Stimulated activated memory B cell treated with anti-CD40 and anti-IgM and Interleukin-4, amounts not matched to agents 10 μg/mL and 1 μg/mL and 100 μg/mL, for 72 hours (primary cell): ENCODE results near the gene KIAA0408.
"Not testable (repeated sequence)": the region's sequence is repeated elsewhere in the genome, so short reads cannot be mapped to it uniquely, and the experiment has no call there.

ENCODE experiments used
- ATAC-seq: fragments of 150-1000 bp; cut with Tn5 transposase; 2 replicates; pipeline ENCODE4 v1.10.0; 2021
- H3K27ac Mint-ChIP-seq: one replicate; pipeline ENCODE4 v1.8.0; 2022; ENCODE audit warnings: mild to moderate bottlenecking, mixed read lengths
- H3K27me3 Mint-ChIP-seq: one replicate; pipeline ENCODE4 v1.8.0; 2022; ENCODE audit warnings: mixed read lengths
- H3K36me3 Mint-ChIP-seq: one replicate; pipeline ENCODE4 v1.8.0; 2022; ENCODE audit warnings: mixed read lengths
- H3K4me1 Mint-ChIP-seq: one replicate; pipeline ENCODE4 v1.8.0; 2022; ENCODE audit warnings: mixed read lengths
- H3K4me3 Mint-ChIP-seq: one replicate; pipeline ENCODE4 v1.8.0; 2022; ENCODE audit warnings: mild to moderate bottlenecking, moderate library complexity, mixed read lengths
- H3K9me3 Mint-ChIP-seq: one replicate; pipeline ENCODE4 v1.8.0; 2022; ENCODE audit warnings: mixed read lengths

Gene KIAA0408

DNA sequence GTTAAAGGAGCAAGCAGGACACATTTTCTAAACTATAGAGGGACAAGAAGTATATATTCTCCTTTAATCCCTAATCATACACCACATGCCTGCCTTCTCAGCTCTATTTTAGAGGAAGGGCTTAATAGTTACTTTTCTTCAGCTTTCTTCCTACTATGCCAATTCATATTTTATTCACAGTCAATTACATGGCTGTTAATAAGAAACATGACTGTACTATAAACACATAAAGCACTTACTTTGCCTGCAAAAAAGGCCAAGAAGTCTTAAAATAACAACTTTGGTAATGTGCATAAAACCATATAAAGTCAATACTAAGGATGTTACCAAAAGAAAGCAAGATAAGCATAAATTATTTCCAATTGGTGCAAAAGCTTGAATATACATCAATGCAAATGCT lies 6.4 kb downstream of the KIAA0408 start:
- Mint-ChIP-seq H3K36me3 (peaks cover 11% of the 10 kb centered on the region), H3K4me1 (no peaks in the 10 kb centered on the region), H3K27me3 (no peaks in the 10 kb centered on the region), H3K27ac (no peak overlapping the region), H3K4me3 (no peak overlapping the region), H3K9me3 (no peaks in the 10 kb centered on the region)
- no peak for ATAC-seq

GRCh38 chr6:127451388-127451787 lies 7.8 kb downstream of the KIAA0408 start:
- Mint-ChIP-seq H3K36me3 (peaks cover 20% of the 10 kb centered on the region), H3K27ac (no peak overlapping the region), H3K27me3 (no peaks in the 10 kb centered on the region), H3K9me3 (no peaks in the 10 kb centered on the region), H3K4me1 (no peaks in the 10 kb centered on the region), H3K4me3 (no peak overlapping the region)
- ATAC-seq, result no peak

- no peak for ATAC-seq
- Mint-ChIP-seq H3K4me1 (no peaks in the 10 kb centered on the region), H3K4me3 (no peak overlapping the region), H3K27ac (no peak overlapping the region), H3K27me3 (no peaks in the 10 kb centered on the region), H3K36me3 (peaks cover 20% of the 10 kb centered on the region), H3K9me3 (no peaks in the 10 kb centered on the region)
These were observed 11.4 kb downstream of the KIAA0408 start for GRCh38 chr6:127447780-127448179.

DNA sequence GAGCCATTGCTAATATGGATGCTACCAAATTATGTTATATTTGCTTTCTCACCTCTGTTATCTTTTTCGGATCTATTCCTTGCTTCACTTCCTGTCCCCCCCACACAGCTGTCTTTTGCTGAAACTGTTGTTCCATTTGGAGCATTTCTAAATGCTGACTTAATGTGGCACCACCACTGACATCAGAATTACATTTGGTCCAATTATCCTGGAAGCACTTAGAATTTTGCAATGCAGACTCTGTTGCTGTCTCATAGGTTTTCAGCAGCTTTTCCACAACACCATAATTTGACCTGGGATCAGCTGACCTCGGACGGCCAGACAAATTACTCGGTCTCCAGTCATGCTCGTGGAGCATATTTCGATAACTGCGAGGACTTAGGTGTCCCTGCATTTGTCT lies 12.8 kb downstream of the KIAA0408 start:
- no peaks in the 10 kb centered on the region for H3K27me3 Mint-ChIP-seq
- H3K27ac Mint-ChIP-seq, result no peak overlapping the region
- no peaks in the 10 kb centered on the region for H3K4me1 Mint-ChIP-seq
- H3K9me3 Mint-ChIP-seq, result no peaks in the 10 kb centered on the region
- H3K4me3 Mint-ChIP-seq, result no peak overlapping the region
- peaks cover 20% of the 10 kb centered on the region for H3K36me3 Mint-ChIP-seq
- ATAC-seq, result no peak

GRCh38 chr6:127441881-127442280 lies 17.3 kb downstream of the KIAA0408 start:
- H3K9me3 Mint-ChIP-seq, result no peaks in the 10 kb centered on the region
- peaks cover under 1% of the 10 kb centered on the region for H3K36me3 Mint-ChIP-seq
- no peak for ATAC-seq
- H3K27ac Mint-ChIP-seq, result no peak overlapping the region
- H3K4me3 Mint-ChIP-seq, result no peak overlapping the region
- no peaks in the 10 kb centered on the region for H3K27me3 Mint-ChIP-seq
- H3K4me1 Mint-ChIP-seq, result no peaks in the 10 kb centered on the region

GRCh38 chr6:127439718-127440117 lies 19.5 kb downstream of the KIAA0408 start:
- H3K9me3 Mint-ChIP-seq, result no peaks in the 10 kb centered on the region
- no peaks in the 10 kb centered on the region for H3K27me3 Mint-ChIP-seq
- ATAC-seq, result no peak
- no peak overlapping the region for H3K27ac Mint-ChIP-seq
- no peaks in the 10 kb centered on the region for H3K4me1 Mint-ChIP-seq
- no peak overlapping the region for H3K4me3 Mint-ChIP-seq
- H3K36me3 Mint-ChIP-seq, result no peaks in the 10 kb centered on the region

DNA sequence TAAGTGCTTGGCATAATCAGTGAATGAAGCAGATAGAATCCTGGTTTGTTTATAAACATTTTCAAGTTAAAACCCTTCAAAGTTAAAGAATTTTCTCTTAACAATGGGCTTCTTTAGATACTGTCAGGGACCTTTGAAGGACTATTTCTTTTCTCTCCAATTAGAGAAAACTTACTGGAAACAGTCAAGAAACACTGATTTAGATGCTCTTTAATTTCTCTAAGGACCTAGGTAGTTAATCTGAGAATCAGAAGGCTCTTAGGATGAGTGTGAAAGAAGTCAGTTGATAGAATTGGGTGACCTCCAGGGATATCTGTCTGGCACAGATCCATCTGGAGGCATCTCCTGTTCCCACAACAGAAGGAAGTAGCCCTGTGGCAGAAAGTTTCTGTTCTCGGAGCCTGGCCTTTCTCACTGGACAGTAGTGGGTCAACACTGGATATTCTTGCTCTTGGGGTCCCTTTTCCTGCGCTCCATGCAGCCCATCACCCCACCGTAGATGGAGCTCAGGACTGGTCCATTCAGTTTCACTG lies 22.5 kb downstream of the KIAA0408 start:
- no peak for ATAC-seq
- no peak overlapping the region for H3K27ac Mint-ChIP-seq
- peaks cover under 1% of the 10 kb centered on the region for H3K9me3 Mint-ChIP-seq
- no peaks in the 10 kb centered on the region for H3K4me1 Mint-ChIP-seq
- no peaks in the 10 kb centered on the region for H3K36me3 Mint-ChIP-seq
- no peaks in the 10 kb centered on the region for H3K27me3 Mint-ChIP-seq
- no peak overlapping the region for H3K4me3 Mint-ChIP-seq

DNA sequence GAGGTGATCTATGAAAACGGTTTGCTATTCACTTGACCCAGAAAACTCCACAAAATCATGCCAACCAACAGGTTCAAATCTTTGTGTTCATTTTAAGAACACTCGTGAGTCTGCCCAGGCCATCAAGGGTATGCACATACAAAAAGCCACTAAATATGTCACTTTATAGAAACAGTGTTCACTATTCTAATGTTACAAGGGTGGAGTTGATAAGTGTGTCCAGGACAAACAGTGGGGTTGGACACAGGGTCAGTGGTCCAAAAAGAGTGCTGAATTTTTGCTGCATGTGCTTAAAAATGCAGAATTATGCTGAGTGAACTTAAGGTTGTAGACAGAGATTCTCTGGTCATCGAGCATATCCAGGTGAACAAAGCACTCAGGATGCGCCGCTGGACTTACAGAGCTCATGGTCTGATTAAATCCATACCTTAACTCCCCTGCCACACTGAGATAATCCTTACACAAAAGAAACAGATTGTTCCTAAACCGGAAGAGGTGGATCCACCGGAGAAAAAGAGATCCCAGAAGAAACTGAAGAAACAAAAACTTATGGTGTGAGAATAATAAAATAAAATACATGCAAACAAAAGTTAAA lies 23.5 kb downstream of the KIAA0408 start:
- Mint-ChIP-seq H3K4me3 (no peak overlapping the region), H3K36me3 (no peaks in the 10 kb centered on the region), H3K4me1 (no peaks in the 10 kb centered on the region), H3K27ac (no peak overlapping the region), H3K27me3 (no peaks in the 10 kb centered on the region), H3K9me3 (peaks cover 5% of the 10 kb centered on the region)
- ATAC-seq, result no peak

DNA sequence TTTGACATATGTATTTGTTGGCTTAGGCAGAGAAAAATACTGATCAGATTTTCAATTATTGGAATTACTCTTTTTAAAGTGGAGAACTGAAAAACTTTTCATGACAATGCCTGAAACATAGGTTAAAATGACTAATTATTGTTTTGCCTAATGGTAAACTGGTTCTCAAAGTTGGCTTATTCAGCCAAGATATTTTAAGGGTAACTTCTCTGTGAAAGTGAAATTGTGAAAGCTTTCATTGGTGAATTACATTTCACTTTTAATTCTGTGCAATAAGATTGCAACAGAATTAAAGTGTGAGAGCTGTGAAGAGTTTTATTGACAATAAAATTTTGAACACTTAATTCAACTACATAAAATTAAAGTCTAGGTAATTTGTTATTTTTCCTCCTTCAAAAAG lies 24.5 kb downstream of the KIAA0408 start:
- Mint-ChIP-seq H3K9me3 (peaks cover 5% of the 10 kb centered on the region), H3K36me3 (no peaks in the 10 kb centered on the region), H3K27me3 (no peaks in the 10 kb centered on the region), H3K4me3 (no peak overlapping the region), H3K4me1 (no peaks in the 10 kb centered on the region), H3K27ac (no peak overlapping the region)
- ATAC-seq, result no peak

GRCh38 chr6:127428562-127428961 lies 30.6 kb downstream of the KIAA0408 start:
- not testable (repeated sequence) for H3K36me3 Mint-ChIP-seq, H3K27me3 Mint-ChIP-seq, H3K4me3 Mint-ChIP-seq, ATAC-seq, H3K27ac Mint-ChIP-seq, H3K9me3 Mint-ChIP-seq
- H3K4me1 Mint-ChIP-seq, result peaks cover 12% of the 10 kb centered on the region

- ATAC-seq, result no peak
- Mint-ChIP-seq H3K36me3 (no peaks in the 10 kb centered on the region), H3K9me3 (no peaks in the 10 kb centered on the region), H3K27me3 (no peaks in the 10 kb centered on the region), H3K4me3 (no peak overlapping the region), H3K4me1 (peaks cover 21% of the 10 kb centered on the region), H3K27ac (peak overlapping the region; percentile 74)
These were observed 35.3 kb downstream of the KIAA0408 start for GRCh38 chr6:127423921-127424320.

- not testable (repeated sequence) for H3K27me3 Mint-ChIP-seq, H3K4me3 Mint-ChIP-seq, H3K36me3 Mint-ChIP-seq, ATAC-seq, H3K9me3 Mint-ChIP-seq
- H3K27ac Mint-ChIP-seq, result peak overlapping the region; percentile 42
- H3K4me1 Mint-ChIP-seq, result peaks cover 21% of the 10 kb centered on the region
These were observed 38.0 kb downstream of the KIAA0408 start for GRCh38 chr6:127421164-127421563.

GRCh38 chr6:127420556-127420955 lies 38.6 kb downstream of the KIAA0408 start:
- Mint-ChIP-seq H3K4me1 (peaks cover 21% of the 10 kb centered on the region), H3K9me3 (no peaks in the 10 kb centered on the region), H3K27ac (peak overlapping the region; percentile 42), H3K4me3 (no peak overlapping the region), H3K27me3 (no peaks in the 10 kb centered on the region), H3K36me3 (no peaks in the 10 kb centered on the region)
- ATAC-seq, result peak; percentile 98

- H3K9me3 Mint-ChIP-seq, result no peaks in the 10 kb centered on the region
- no peaks in the 10 kb centered on the region for H3K4me1 Mint-ChIP-seq
- ATAC-seq, result no peak
- H3K27ac Mint-ChIP-seq, result no peak overlapping the region
- no peak overlapping the region for H3K4me3 Mint-ChIP-seq
- no peaks in the 10 kb centered on the region for H3K36me3 Mint-ChIP-seq
- no peaks in the 10 kb centered on the region for H3K27me3 Mint-ChIP-seq
These were observed 44.1 kb downstream of the KIAA0408 start for GRCh38 chr6:127415096-127415495.

GRCh38 chr6:127413123-127413522 lies 46.1 kb downstream of the KIAA0408 start:
- H3K9me3 Mint-ChIP-seq, H3K27ac Mint-ChIP-seq, H3K4me1 Mint-ChIP-seq, H3K4me3 Mint-ChIP-seq, H3K36me3 Mint-ChIP-seq, ATAC-seq, H3K27me3 Mint-ChIP-seq: not testable (repeated sequence)

- not testable (repeated sequence) for H3K9me3 Mint-ChIP-seq, H3K4me1 Mint-ChIP-seq, H3K27ac Mint-ChIP-seq, ATAC-seq, H3K4me3 Mint-ChIP-seq, H3K27me3 Mint-ChIP-seq, H3K36me3 Mint-ChIP-seq
These were observed 47.2 kb downstream of the KIAA0408 start for GRCh38 chr6:127412016-127412415.
